OCI-LY7 (cell line): ENCODE results near the gene LAMA2. TPM values are rescaled to one million over a fixed set of nuclear protein-coding genes. Genes with fewer than 3 reads are reported as not detected.

Source experiments
- BruUV-seq: library from RNA; stranded (reverse); fragments of 400-500 nt; replicated peaks from 2 replicates; lab custom pipeline; 2021; lab: Mats Ljungman, UMichigan
- CTCF ChIA-PET: fragments of 300-600 bp; sonication (Branson Sonifier 250); formaldehyde crosslinking; loops from one replicate; lab custom pipeline; 2022; ENCODE audit warnings: antibody characterized with exemption; ENCODE audit not compliant: unreplicated experiment; lab: Charles Lee
- POLR2A ChIA-PET: fragments of 300-600 bp; sonication (Branson Sonifier 250); formaldehyde crosslinking; loops from one replicate; lab custom pipeline; 2022; ENCODE audit warnings: antibody characterized with exemption; lab: Charles Lee
- DNase-seq: peaks from one replicate; pipeline ENCODE4 v3.0.0-alpha.2; 2015; ENCODE audit warnings: low spot score
- H2AFZ ChIP-seq: fragments of 200-600 bp; sonication (generic), shearing (Covaris generic); 2 replicates; pipeline ENCODE4 v1.6.1; 2014; ENCODE audit warnings: mild to moderate bottlenecking, antibody characterized with exemption, low read length, moderate library complexity
- H3K27ac ChIP-seq: fragments of 200-600 bp; sonication (generic); 2 replicates; pipeline ENCODE4 v1.5.1; 2014; ENCODE audit warnings: mixed run types, low read depth, mild to moderate bottlenecking, moderate library complexity, low read length, inconsistent platforms; ENCODE audit not compliant: poor library complexity, severe bottlenecking
- H3K36me3 ChIP-seq: fragments of 200-600 bp; sonication (generic); 2 replicates; pipeline ENCODE4 v1.6.1; 2014; ENCODE audit warnings: mild to moderate bottlenecking, antibody characterized with exemption, low read length, moderate library complexity, mixed read lengths; ENCODE audit not compliant: insufficient read depth
- H3K4me1 ChIP-seq: fragments of 200-600 bp; sonication (generic); 2 replicates; pipeline ENCODE4 v1.5.1; 2014; ENCODE audit warnings: mild to moderate bottlenecking, low read length; ENCODE audit not compliant: insufficient read depth, poor library complexity, severe bottlenecking
- H3K4me2 ChIP-seq: fragments of 200-600 bp; sonication (generic); 2 replicates; pipeline ENCODE4 v1.6.1; 2014; ENCODE audit warnings: mild to moderate bottlenecking, low read length
- H3K4me3 ChIP-seq: fragments of 200-600 bp; sonication (generic); 2 replicates; pipeline ENCODE4 v1.5.1; 2014; ENCODE audit warnings: mild to moderate bottlenecking, low read depth, low read length; ENCODE audit not compliant: poor library complexity, severe bottlenecking
- H3K79me2 ChIP-seq: fragments of 200-600 bp; sonication (generic); 2 replicates; pipeline ENCODE4 v1.6.1; 2016; ENCODE audit warnings: low read depth, mild to moderate bottlenecking, low read length, moderate library complexity, mixed read lengths; ENCODE audit not compliant: insufficient read depth
- H3K9me2 ChIP-seq: fragments of 200-600 bp; sonication (generic); 2 replicates; pipeline ENCODE4 v1.6.1; 2016; ENCODE audit warnings: mild to moderate bottlenecking, low read length, mixed read lengths; ENCODE audit not compliant: insufficient read depth
- H3K9me3 ChIP-seq: fragments of 200-600 bp; sonication (generic); 2 replicates; pipeline ENCODE4 v1.6.1; 2014; ENCODE audit warnings: mild to moderate bottlenecking, mixed run types, low read length, mixed read lengths
- H4K20me1 ChIP-seq: fragments of 200-600 bp; sonication (generic); 2 replicates; pipeline ENCODE4 v1.6.1; 2014; ENCODE audit warnings: mild to moderate bottlenecking, antibody characterized with exemption, low read length, moderate library complexity, mixed read lengths; ENCODE audit not compliant: insufficient read depth
- EZH2phosphoT487 ChIP-seq: fragments of 200-600 bp; sonication (generic); IDR thresholded peaks from 2 replicates; pipeline ENCODE4 v1.6.1; 2018; ENCODE audit warnings: low read depth, borderline replicate concordance, mild to moderate bottlenecking, mixed run types, antibody characterized with exemption, low read length, moderate library complexity, mixed read lengths
- intact Hi-C: fragments of 100-400 bp; cut with micrococcal nuclease; formaldehyde crosslinking; loops from one replicate; pipeline ENCODE4 v1.10.0; 2022; ENCODE audit not compliant: unreplicated experiment
- total RNA-seq, 2 experiments: library from RNA; depleted of rRNA in 1 of 2; stranded (reverse); fragments of >200 nt in 1 of 2; shearing (Covaris generic) in 1 of 2; gene quantifications; 2 replicates each; pipeline ENCODE4 v1.2.3, GENCODE V29; 2014 to 2022
- TF ChIP-seq, protein P1 (sequence below): fragments of 200-600 bp; sonication (generic); conservative IDR thresholded peaks from 2 replicates; pipeline ENCODE4 v1.5.1; 2014; ENCODE audit warnings: mild to moderate bottlenecking, antibody characterized with exemption, low read length, moderate library complexity, mixed read lengths

LAMA2 gene
- total RNA-seq, 2 experiments from 2014 or later: not detected

DNA sequence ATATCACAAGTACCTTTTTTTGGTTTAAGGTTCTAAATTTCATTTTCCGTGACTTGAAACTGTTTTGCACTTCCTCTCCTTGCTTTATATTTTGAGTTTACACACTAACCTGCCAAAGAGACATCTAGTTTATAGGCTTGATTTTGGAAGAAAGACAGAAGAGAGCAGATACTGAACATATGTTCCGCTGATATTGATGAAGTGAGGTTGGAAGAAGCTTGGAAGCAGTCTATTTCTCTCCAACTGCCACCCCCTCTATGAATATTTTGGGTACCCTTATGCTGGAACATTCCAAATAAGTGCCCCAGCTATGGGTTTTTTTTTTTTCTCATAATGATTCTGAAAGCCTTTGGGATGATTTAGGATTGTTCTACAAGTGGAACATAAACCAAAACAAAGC, 150.6 kb downstream of the LAMA2 start:
- Histone ChIP-seq H3K9me3 (no peaks in the 10 kb centered on the region), H3K4me1 (no peaks in the 10 kb centered on the region), H3K27ac (no peak overlapping the region), H3K79me2 (no peaks in the 10 kb centered on the region), H3K36me3 (no peaks in the 10 kb centered on the region), H3K4me2 (no peak overlapping the region), H3K9me2 (no peaks in the 10 kb centered on the region), H4K20me1 (no peaks in the 10 kb centered on the region), H2AFZ (no peak overlapping the region), H3K4me3 (no peak overlapping the region)
- intact Hi-C loops: no loop called here
- POLR2A ChIA-PET: no interaction called here
- BruUV-seq: no TSS peak
- DNase-seq: no peak
- TF ChIP-seq, protein P1, sequence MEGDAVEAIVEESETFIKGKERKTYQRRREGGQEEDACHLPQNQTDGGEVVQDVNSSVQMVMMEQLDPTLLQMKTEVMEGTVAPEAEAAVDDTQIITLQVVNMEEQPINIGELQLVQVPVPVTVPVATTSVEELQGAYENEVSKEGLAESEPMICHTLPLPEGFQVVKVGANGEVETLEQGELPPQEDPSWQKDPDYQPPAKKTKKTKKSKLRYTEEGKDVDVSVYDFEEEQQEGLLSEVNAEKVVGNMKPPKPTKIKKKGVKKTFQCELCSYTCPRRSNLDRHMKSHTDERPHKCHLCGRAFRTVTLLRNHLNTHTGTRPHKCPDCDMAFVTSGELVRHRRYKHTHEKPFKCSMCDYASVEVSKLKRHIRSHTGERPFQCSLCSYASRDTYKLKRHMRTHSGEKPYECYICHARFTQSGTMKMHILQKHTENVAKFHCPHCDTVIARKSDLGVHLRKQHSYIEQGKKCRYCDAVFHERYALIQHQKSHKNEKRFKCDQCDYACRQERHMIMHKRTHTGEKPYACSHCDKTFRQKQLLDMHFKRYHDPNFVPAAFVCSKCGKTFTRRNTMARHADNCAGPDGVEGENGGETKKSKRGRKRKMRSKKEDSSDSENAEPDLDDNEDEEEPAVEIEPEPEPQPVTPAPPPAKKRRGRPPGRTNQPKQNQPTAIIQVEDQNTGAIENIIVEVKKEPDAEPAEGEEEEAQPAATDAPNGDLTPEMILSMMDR: no peak
- no peak for TF ChIP-seq EZH2phosphoT487
- CTCF ChIA-PET: no interaction called here

GRCh38 chr6:129041563-129041962, 158.6 kb downstream of the LAMA2 start:
- no peak overlapping the region for H3K27ac ChIP-seq
- DNase-seq: no peak
- no peaks in the 10 kb centered on the region for H3K36me3 ChIP-seq
- TF ChIP-seq EZH2phosphoT487: no peak
- TF ChIP-seq, protein P1: no peak
- no peak overlapping the region for H3K4me2 ChIP-seq
- H4K20me1 ChIP-seq: no peaks in the 10 kb centered on the region
- H3K9me3 ChIP-seq: no peaks in the 10 kb centered on the region
- ChIA-PET CTCF (no interaction called here), POLR2A (no interaction called here)
- BruUV-seq: no TSS peak
- no peaks in the 10 kb centered on the region for H3K79me2 ChIP-seq
- no peak overlapping the region for H3K4me3 ChIP-seq
- intact Hi-C loops: no loop called here
- no peaks in the 10 kb centered on the region for H3K4me1 ChIP-seq
- H3K9me2 ChIP-seq: no peaks in the 10 kb centered on the region
- no peak overlapping the region for H2AFZ ChIP-seq

DNA sequence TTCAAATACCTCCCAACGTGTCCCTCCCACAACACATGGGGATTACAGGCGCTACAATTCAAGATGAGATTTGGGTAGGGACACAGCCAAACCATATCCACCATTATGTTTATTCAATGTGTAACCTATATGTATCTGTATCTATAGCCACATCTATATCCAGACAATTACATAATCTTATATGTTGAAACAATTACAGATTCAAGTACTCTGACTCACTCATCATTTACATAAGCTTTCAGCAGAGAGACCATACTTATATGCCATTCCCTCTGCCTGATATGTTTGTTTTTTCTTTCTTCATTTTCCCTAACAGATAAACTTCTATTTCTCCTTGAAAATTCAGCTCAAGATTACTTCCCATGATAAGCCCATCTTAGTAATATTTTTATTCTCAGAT, 163.6 kb downstream of the LAMA2 start:
- H3K9me3 ChIP-seq: no peaks in the 10 kb centered on the region
- BruUV-seq: no TSS peak
- POLR2A ChIA-PET: no interaction called here
- H3K4me2 ChIP-seq: no peak overlapping the region
- no peak for TF ChIP-seq EZH2phosphoT487
- TF ChIP-seq, protein P1: no peak
- H3K36me3 ChIP-seq: no peaks in the 10 kb centered on the region
- intact Hi-C loops: no loop called here
- no peak overlapping the region for H3K4me3 ChIP-seq
- H2AFZ ChIP-seq: no peak overlapping the region
- no peaks in the 10 kb centered on the region for H3K9me2 ChIP-seq
- no peaks in the 10 kb centered on the region for H4K20me1 ChIP-seq
- CTCF ChIA-PET: no interaction called here
- H3K79me2 ChIP-seq: no peaks in the 10 kb centered on the region
- H3K4me1 ChIP-seq: no peaks in the 10 kb centered on the region
- no peak overlapping the region for H3K27ac ChIP-seq
- no peak for DNase-seq
